Lung (tissue), 12 donors: ENCODE data around the gene TRAF2. TPM values are rescaled to one million over a fixed set of nuclear protein-coding genes. Genes with fewer than 3 reads are reported as not detected.

ENCODE experiments used
- ATAC-seq: fragments of 200-7000 bp; cut with Tn5 transposase; one replicate; pipeline ENCODE4 v1.9.1; 2020; ENCODE audit warnings: moderate number of reproducible peaks; ENCODE audit not compliant: insufficient read depth, low FRiP score
- DNase-seq, 3 donors: peaks; one replicate each; pipeline ENCODE4 v3.0.0-alpha.2; 2013 to 2017
- H3K27ac ChIP-seq, 2 donors: one replicate each; pipeline ENCODE4 v1.5.1; 2013; ENCODE audit warnings: mild to moderate bottlenecking in 2 of 2, moderate library complexity in 2 of 2, control low read depth in 1 of 2, inconsistent platforms in 1 of 2, low read depth in 1 of 2, low read length in 1 of 2
- H3K27me3 ChIP-seq, 3 donors: one replicate each; pipeline ENCODE4 v1.5.1; 2013; ENCODE audit warnings: low read length in 2 of 3; ENCODE audit not compliant: control insufficient read depth in 3 of 3, insufficient read depth in 3 of 3
- H3K36me3 ChIP-seq, 4 donors: one replicate each; pipeline ENCODE4 v1.5.1; 2013; ENCODE audit warnings: low read length in 4 of 4, mild to moderate bottlenecking in 1 of 4, moderate library complexity in 1 of 4; ENCODE audit not compliant: control insufficient read depth in 4 of 4, insufficient read depth in 4 of 4
- H3K4me1 ChIP-seq, 5 donors: one replicate each; pipeline ENCODE4 v1.5.1; 2013; ENCODE audit warnings: low read length in 5 of 5, mild to moderate bottlenecking in 2 of 5, moderate library complexity in 1 of 5; ENCODE audit not compliant: control insufficient read depth in 5 of 5, insufficient read depth in 5 of 5
- H3K4me3 ChIP-seq: one replicate; pipeline ENCODE4 v1.5.1; 2013; ENCODE audit warnings: mild to moderate bottlenecking, control low read depth, moderate library complexity
- H3K9ac ChIP-seq, 2 donors: one replicate each; pipeline ENCODE4 v1.5.1; 2013; ENCODE audit warnings: low read length in 2 of 2, control low read depth in 1 of 2; ENCODE audit not compliant: insufficient read depth in 1 of 2
- H3K9me3 ChIP-seq, 4 donors: one replicate each; pipeline ENCODE4 v1.5.1; 2013; ENCODE audit warnings: low read length in 3 of 4, mild to moderate bottlenecking in 1 of 4, moderate library complexity in 1 of 4; ENCODE audit not compliant: control insufficient read depth in 4 of 4, insufficient read depth in 3 of 4
- CTCF ChIP-seq: IDR thresholded peaks from 2 replicates; pipeline ENCODE4 v1.5.1; 2012; ENCODE audit warnings: mild to moderate bottlenecking; ENCODE audit errors: control extremely low read depth, extremely low read depth
- WGBS, 2 donors: extraction: QIAGEN DNeasy Blood & Tissue Kit; methylation state at CpG; one replicate each; pipeline ENCODE4 v1.1.7; 2013; 5-methylcytosine and 5-hydroxymethylcytosine counted together
- polyA plus RNA-seq, 2 donors: library from polyadenylated mRNA; stranded (reverse); fragments of 200-250 nt; gene quantifications; one replicate each; pipeline ENCODE4 v1.2.1, GENCODE V29; 2013
- total RNA-seq, 2 donors: library from RNA; depleted of rRNA in 1 of 2; stranded (reverse); fragments of >200 nt in 1 of 2; gene quantifications; one replicate each; pipeline ENCODE4 v1.2.1, GENCODE V29; 2014 to 2021
- donor health status: control.
- donor health status: control.
- donor health status: Bipolar disorder and iron deficiency.
- donor health status: healthy.
- donor health status: DM: yes; HTN: yes; CAD: no.

The TRAF2 gene
- total and polyA plus RNA-seq, 4 donors, result 11.3 to 19.1 (median 15.2) TPM

- H3K36me3 ChIP-seq, result peaks cover 6 to 41% (median 20%) of the 10 kb centered on the region in 4 donors
- no peak overlapping the region for H3K27ac ChIP-seq
- TF ChIP-seq CTCF, result no peak
- peaks cover 0 to 14% (median 5%) of the 10 kb centered on the region in 5 donors for H3K4me1 ChIP-seq
- H3K9ac ChIP-seq, result no peak overlapping the region
- ATAC-seq (no peak), DNase-seq (no peak)
- no peaks in the 10 kb centered on the region for H3K9me3 ChIP-seq
- no peaks in the 10 kb centered on the region for H3K27me3 ChIP-seq
- 91 to 92% methylated on average over 9 of the region's 9 CpGs for WGBS, 2 donors
- H3K4me3 ChIP-seq, result no peak overlapping the region
These were observed 25.8 kb upstream of the TRAF2 start for GRCh38 chr9:136860529-136860928.

DNA sequence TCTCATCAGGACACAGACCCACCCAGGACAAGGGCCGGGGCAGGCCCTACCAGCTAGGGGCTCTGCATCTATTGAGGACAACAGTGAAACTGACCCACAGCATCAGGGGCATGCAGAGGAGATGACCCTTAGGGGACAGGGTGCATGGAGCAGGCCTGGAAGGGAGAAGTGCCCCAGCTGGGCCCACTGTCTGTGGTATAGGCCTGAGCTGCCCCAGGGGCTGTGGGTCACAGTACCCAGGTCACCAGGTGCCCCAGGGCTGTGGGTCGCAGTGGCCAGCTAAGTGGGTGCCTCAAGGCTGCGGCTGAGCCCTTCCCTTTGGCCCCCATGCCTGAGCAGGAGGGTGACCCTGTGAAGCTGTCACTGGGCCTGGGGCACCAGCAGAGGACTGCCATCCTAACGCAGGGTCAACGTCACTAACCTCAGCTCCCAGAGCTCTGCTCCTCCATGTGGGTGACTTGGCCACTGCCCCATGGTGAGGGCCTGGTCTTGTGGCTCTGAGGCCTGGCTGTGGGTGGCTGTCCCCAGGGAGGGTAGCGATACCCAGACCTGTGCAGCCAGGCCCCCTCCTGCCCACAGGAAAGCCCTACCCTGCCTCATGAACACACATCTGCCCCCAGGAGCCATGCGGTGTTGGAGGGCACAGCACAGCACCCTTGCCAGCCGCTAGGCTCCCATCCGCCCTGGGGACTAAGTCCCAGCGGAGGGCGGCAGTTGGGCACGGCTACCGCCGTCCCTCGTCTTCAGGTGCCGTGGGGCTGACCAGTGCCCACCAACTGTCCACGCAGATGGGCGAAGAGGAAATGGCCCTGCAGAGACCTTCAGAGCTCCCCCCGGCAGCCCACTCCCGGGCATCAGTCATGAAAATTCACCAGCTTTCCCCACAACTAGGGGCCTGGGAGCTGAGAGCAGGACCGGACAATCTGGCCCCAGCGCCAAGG lies 25.1 kb upstream of the TRAF2 start:
- Histone ChIP-seq H3K9ac (no peak overlapping the region), H3K27ac (no peak overlapping the region), H3K27me3 (no peaks in the 10 kb centered on the region), H3K4me1 (peaks cover 0 to 14% (median 5%) of the 10 kb centered on the region in 5 donors), H3K9me3 (no peaks in the 10 kb centered on the region), H3K36me3 (peaks cover 6 to 41% (median 20%) of the 10 kb centered on the region in 4 donors), H3K4me3 (no peak overlapping the region)
- ATAC-seq, result no peak
- 94 to 96% methylated on average over 22 of the region's 22 CpGs for WGBS, 2 donors
- DNase-seq, result no peak
- no peak for TF ChIP-seq CTCF

GRCh38 chr9:136861874-136862457 lies 24.4 kb upstream of the TRAF2 start:
- TF ChIP-seq CTCF, result no peak
- H3K9me3 ChIP-seq, result no peaks in the 10 kb centered on the region
- no peak overlapping the region for H3K4me3 ChIP-seq
- no peak for ATAC-seq
- H3K27me3 ChIP-seq, result no peaks in the 10 kb centered on the region
- WGBS, 2 donors, result 91 to 92% methylated on average over 26 of the region's 26 CpGs
- no peak overlapping the region for H3K9ac ChIP-seq
- peaks cover 0 to 14% (median 5%) of the 10 kb centered on the region in 5 donors for H3K4me1 ChIP-seq
- peaks cover 6 to 41% (median 20%) of the 10 kb centered on the region in 4 donors for H3K36me3 ChIP-seq
- H3K27ac ChIP-seq, result no peak overlapping the region
- DNase-seq, result no peak
